OCI-LY3 (cell line): ENCODE measurements around the gene SCNN1G.

ENCODE experiments used
- H2AFZ ChIP-seq: fragments of 200-600, 300-600 bp; shearing (Covaris generic); 2 replicates; pipeline ENCODE4 v1.6.0; 2014; ENCODE audit warnings: antibody characterized with exemption, low read depth, low read length
- H3K27ac ChIP-seq: fragments of 200-600, 300-600 bp; sonication (generic); 2 replicates; pipeline ENCODE4 v1.5.1; 2014; ENCODE audit warnings: mild to moderate bottlenecking, low read length, moderate library complexity, mixed read lengths
- H3K27me3 ChIP-seq: fragments of 200-600, 300-600 bp; sonication (generic); 2 replicates; pipeline ENCODE4 v1.6.1; 2014; ENCODE audit warnings: low read depth, low read length, mixed read lengths
- H3K36me3 ChIP-seq: fragments of 200-600, 300-600 bp; sonication (generic); replicated peaks from 2 replicates; pipeline ENCODE3; 2014; ENCODE audit warnings: low read depth, low read length, mixed read lengths
- H3K4me1 ChIP-seq: fragments of 300-600, 200-600 bp; sonication (generic); 2 replicates; pipeline ENCODE4 v1.6.1; 2014; ENCODE audit warnings: low read length, mixed read lengths
- H3K4me2 ChIP-seq: fragments of 200-600, 300-600 bp; sonication (generic); 2 replicates; pipeline ENCODE4 v1.6.1; 2014; ENCODE audit warnings: low read length, mixed read lengths
- H3K4me3 ChIP-seq: fragments of 300-600, 200-600 bp; sonication (generic); 2 replicates; pipeline ENCODE4 v1.5.1; 2014; ENCODE audit warnings: antibody characterized with exemption, mild to moderate bottlenecking, low read length, moderate library complexity
- H3K79me2 ChIP-seq: fragments of 300-600, 200-600 bp; shearing (Covaris generic); 2 replicates; pipeline ENCODE4 v1.6.1; 2014; ENCODE audit warnings: mild to moderate bottlenecking, low read length, mixed read lengths
- H3K9ac ChIP-seq: fragments of 300-600, 200-600 bp; shearing (Covaris generic); 2 replicates; pipeline ENCODE4 v1.6.0; 2014; ENCODE audit warnings: mild to moderate bottlenecking, low read length, moderate library complexity
- H3K9me3 ChIP-seq: fragments of 200-600, 300-600 bp; shearing (Covaris generic); 2 replicates; pipeline ENCODE4 v1.6.1; 2014; ENCODE audit warnings: low read length, mixed read lengths; ENCODE audit not compliant: insufficient read depth
- H4K20me1 ChIP-seq: fragments of 200-600, 300-600 bp; sonication (generic); 2 replicates; pipeline ENCODE4 v1.6.1; 2016; ENCODE audit warnings: low read length, mixed read lengths; ENCODE audit not compliant: insufficient read depth
- CTCF ChIP-seq: fragments of 200-600, 300-600 bp; sonication (generic); IDR thresholded peaks from 2 replicates; pipeline ENCODE4 v1.5.1; 2014; ENCODE audit warnings: antibody characterized with exemption, low read length, low read depth
- EZH2phosphoT487 ChIP-seq: fragments of 200-600 bp; shearing (Covaris generic); IDR thresholded peaks from 2 replicates; pipeline ENCODE4 v1.6.1; 2018; ENCODE audit warnings: antibody characterized with exemption, mixed run types, low read depth

Gene SCNN1G

GRCh38 chr16:23236983-23237382 is 54.4 kb downstream of the SCNN1G start:
- Histone ChIP-seq H4K20me1 (no peaks in the 10 kb centered on the region), H3K27me3 (no peaks in the 10 kb centered on the region), H2AFZ (no peak overlapping the region), H3K27ac (no peak overlapping the region), H3K4me2 (no peak overlapping the region), H3K79me2 (no peaks in the 10 kb centered on the region), H3K9me3 (no peaks in the 10 kb centered on the region), H3K4me1 (no peaks in the 10 kb centered on the region), H3K4me3 (no peak overlapping the region), H3K9ac (no peak overlapping the region), H3K36me3 (no peaks in the 10 kb centered on the region)
- no peak for TF ChIP-seq EZH2phosphoT487
- no peak for TF ChIP-seq CTCF

- no peaks in the 10 kb centered on the region for H3K27me3 ChIP-seq
- TF ChIP-seq EZH2phosphoT487 (no peak), CTCF (no peak)
- no peaks in the 10 kb centered on the region for H4K20me1 ChIP-seq
- no peak overlapping the region for H3K9ac ChIP-seq
- no peak overlapping the region for H3K4me3 ChIP-seq
- no peaks in the 10 kb centered on the region for H3K36me3 ChIP-seq
- H3K79me2 ChIP-seq = no peaks in the 10 kb centered on the region
- no peak overlapping the region for H2AFZ ChIP-seq
- no peaks in the 10 kb centered on the region for H3K4me1 ChIP-seq
- no peak overlapping the region for H3K27ac ChIP-seq
- no peaks in the 10 kb centered on the region for H3K9me3 ChIP-seq
- no peak overlapping the region for H3K4me2 ChIP-seq
Observed at GRCh38 chr16:23240994-23241393, 58.4 kb downstream of the SCNN1G start.

GRCh38 chr16:23244122-23244521 is 61.6 kb downstream of the SCNN1G start:
- Histone ChIP-seq H4K20me1 (no peaks in the 10 kb centered on the region), H3K4me3 (no peak overlapping the region), H3K4me2 (no peak overlapping the region), H3K4me1 (no peaks in the 10 kb centered on the region), H3K27ac (no peak overlapping the region), H3K36me3 (no peaks in the 10 kb centered on the region), H3K27me3 (no peaks in the 10 kb centered on the region), H3K79me2 (no peaks in the 10 kb centered on the region), H3K9me3 (no peaks in the 10 kb centered on the region), H3K9ac (no peak overlapping the region), H2AFZ (no peak overlapping the region)
- TF ChIP-seq EZH2phosphoT487 = no peak
- no peak for TF ChIP-seq CTCF

GRCh38 chr16:23245268-23245667 is 62.7 kb downstream of the SCNN1G start:
- Histone ChIP-seq H3K4me3 (no peak overlapping the region), H3K27me3 (no peaks in the 10 kb centered on the region), H3K79me2 (no peaks in the 10 kb centered on the region), H3K9ac (no peak overlapping the region), H3K36me3 (no peaks in the 10 kb centered on the region), H4K20me1 (no peaks in the 10 kb centered on the region), H2AFZ (no peak overlapping the region), H3K27ac (no peak overlapping the region), H3K4me2 (no peak overlapping the region), H3K4me1 (no peaks in the 10 kb centered on the region), H3K9me3 (no peaks in the 10 kb centered on the region)
- no peak for TF ChIP-seq EZH2phosphoT487
